ENCODE data around the gene PRPH. TPM values are rescaled to one million over a fixed set of nuclear protein-coding genes. Genes with fewer than 3 reads are reported as not detected.

PRPH gene
- total RNA-seq, 3 donors from 2014 or later (not counting 1 experiment from before 2014, with no cell fraction given): not detected

- peak overlapping the region; percentile 63 for H3K4me3 Mint-ChIP-seq
- WGBS (ENCODE audit: insufficient coverage): 54% methylated on average over 5 of the region's 6 CpGs
- H3K36me3 ChIP-seq (ENCODE audit: control insufficient read depth, insufficient read depth, low read length): no peaks in the 10 kb centered on the region
Observed at GRCh38 chr12:49340095-49340870, 45.3 kb downstream of the PRPH start.

GRCh38 chr12:49340971-49341776, 46.2 kb downstream of the PRPH start:
- peaks cover 50% of the 10 kb centered on the region for H3K27me3 ChIP-seq (ENCODE audit: control insufficient read depth, insufficient read depth, low read length)
- H3K36me3 Mint-ChIP-seq: no peaks in the 10 kb centered on the region

More at GRCh38 chr12:49340095-49340870, 45.3 kb downstream of the PRPH start:
- ATAC-seq (no peak), DNase-seq (no peak)
- Mint-ChIP-seq H3K27ac (no peak overlapping the region), H3K4me1 (peaks cover 16 to 27% of the 10 kb centered on the region in 2 donors), H3K36me3 (no peaks in the 10 kb centered on the region), H3K27me3 (ENCODE audit: low read depth in 2 of 2) (peaks cover 50 to 63% of the 10 kb centered on the region in 2 donors), H3K9me3 (no peaks in the 10 kb centered on the region)
- Histone ChIP-seq H3K27ac (ENCODE audit: low read length) (no peak overlapping the region), H3K4me1 (ENCODE audit: control insufficient read depth, insufficient read depth, low read length) (peaks cover 49% of the 10 kb centered on the region), H3K9me3 (ENCODE audit: control insufficient read depth, insufficient read depth, low read length) (no peaks in the 10 kb centered on the region), H3K4me3 (ENCODE audit: low read length) (no peak overlapping the region), H3K27me3 (ENCODE audit: control insufficient read depth, insufficient read depth, low read length) (peaks cover 48% of the 10 kb centered on the region)
- intact Hi-C loops (cut with micrococcal nuclease): no loop called here
- TF ChIP-seq CTCF (IDR thresholded peaks at IDR 0.05): no peak

GRCh38 chr12:49341777-49342065, 46.8 kb downstream of the PRPH start:
- H3K9me3 ChIP-seq (ENCODE audit: control insufficient read depth, insufficient read depth, low read length): no peaks in the 10 kb centered on the region
- Mint-ChIP-seq H3K36me3 (no peaks in the 10 kb centered on the region), H3K4me3 (peak overlapping the region; percentile 21), H3K27ac (no peak overlapping the region), H3K9me3 (no peaks in the 10 kb centered on the region), H3K4me1 (peaks cover 22 to 39% of the 10 kb centered on the region in 2 donors), H3K27me3 (ENCODE audit: low read depth in 2 of 2) (peaks cover 46 to 69% of the 10 kb centered on the region in 2 donors)
- intact Hi-C loops (cut with micrococcal nuclease): loop anchor here (1.0 kb wide), 1 partner anchor 53 kb away; no protein-coding TSS in a partner anchor
- DNase-seq: no peak
- H3K36me3 ChIP-seq (ENCODE audit: control insufficient read depth, insufficient read depth, low read length): no peaks in the 10 kb centered on the region
- no peak for ATAC-seq
- 26% methylated on average over 21 of the region's 21 CpGs for WGBS (ENCODE audit: insufficient coverage)
- TF ChIP-seq CTCF (IDR thresholded peaks at IDR 0.05): no peak
- no peak overlapping the region for H3K4me3 ChIP-seq (ENCODE audit: low read length)
- peaks cover 52% of the 10 kb centered on the region for H3K27me3 ChIP-seq (ENCODE audit: control insufficient read depth, insufficient read depth, low read length)
- H3K27ac ChIP-seq (ENCODE audit: low read length): no peak overlapping the region
- peaks cover 60% of the 10 kb centered on the region for H3K4me1 ChIP-seq (ENCODE audit: control insufficient read depth, insufficient read depth, low read length)

More at GRCh38 chr12:49340971-49341776, 46.2 kb downstream of the PRPH start:
- Mint-ChIP-seq H3K9me3 (no peaks in the 10 kb centered on the region), H3K4me1 (peaks cover 22 to 36% of the 10 kb centered on the region in 2 donors), H3K4me3 (peak overlapping the region; percentile 63), H3K27me3 (ENCODE audit: low read depth in 2 of 2) (peaks cover 43 to 66% of the 10 kb centered on the region in 2 donors), H3K27ac (no peak overlapping the region)
- Histone ChIP-seq H3K4me1 (ENCODE audit: control insufficient read depth, insufficient read depth, low read length) (peaks cover 58% of the 10 kb centered on the region), H3K4me3 (ENCODE audit: low read length) (no peak overlapping the region), H3K9me3 (ENCODE audit: control insufficient read depth, insufficient read depth, low read length) (no peaks in the 10 kb centered on the region), H3K27ac (ENCODE audit: low read length) (no peak overlapping the region), H3K36me3 (ENCODE audit: control insufficient read depth, insufficient read depth, low read length) (no peaks in the 10 kb centered on the region)
- DNase-seq: no peak
- WGBS (ENCODE audit: insufficient coverage): 53% methylated on average over 13 of the region's 14 CpGs
- ATAC-seq: no peak
- no peak for TF ChIP-seq CTCF (IDR thresholded peaks at IDR 0.05)
- intact Hi-C loops (cut with micrococcal nuclease): no loop called here
